ENCODE data around the gene SMCO1.
A peak's percentile ranks its signal among the peaks of the same experiment; 100 is the strongest.
"Not testable (repeated sequence)": the region's sequence is repeated elsewhere in the genome, so short reads cannot be mapped to it uniquely, and the experiment has no call there.

Gene SMCO1

GRCh38 chr3:196524527-196524926 lies 9.4 kb upstream of the SMCO1 start:
- DNase-seq (ENCODE audit: low read depth, low spot score) = no peak
- H3K27ac ChIP-seq = no peak overlapping the region

GRCh38 chr3:196523841-196524240 lies 8.7 kb upstream of the SMCO1 start:
- no peak for DNase-seq (ENCODE audit: low read depth, low spot score)
- H3K27ac ChIP-seq = no peak overlapping the region

- not testable (repeated sequence) for H3K27ac ChIP-seq; DNase-seq (ENCODE audit: low read depth, low spot score)
Observed at GRCh38 chr3:196521291-196521690, 6.1 kb upstream of the SMCO1 start.

GRCh38 chr3:196519718-196520082 lies 4.6 kb upstream of the SMCO1 start:
- H3K27ac ChIP-seq = no peak overlapping the region
- no peak for DNase-seq (ENCODE audit: low read depth, low spot score)

GRCh38 chr3:196518966-196519717 lies 4.0 kb upstream of the SMCO1 start:
- H3K27ac ChIP-seq = no peak overlapping the region
- no peak for DNase-seq (ENCODE audit: low read depth, low spot score)

GRCh38 chr3:196517919-196518318 lies 2.8 kb upstream of the SMCO1 start:
- H3K27ac ChIP-seq = no peak overlapping the region
- DNase-seq (ENCODE audit: low read depth, low spot score) = peak; percentile 74

- no peak overlapping the region for H3K27ac ChIP-seq
- no peak for DNase-seq (ENCODE audit: low read depth, low spot score)
Observed at GRCh38 chr3:196517162-196517800, 2.1 kb upstream of the SMCO1 start.

GRCh38 chr3:196514350-196514716 lies 813 bp downstream of the SMCO1 start:
- no peak overlapping the region for H3K27ac ChIP-seq
- DNase-seq (ENCODE audit: low read depth, low spot score) = no peak

GRCh38 chr3:196513697-196514349 lies 1.3 kb downstream of the SMCO1 start:
- no peak for DNase-seq (ENCODE audit: low read depth, low spot score)
- H3K27ac ChIP-seq = no peak overlapping the region

- peak; percentile 54 for DNase-seq (ENCODE audit: low read depth, low spot score)
- H3K27ac ChIP-seq = peak overlapping the region; percentile 52
Observed at GRCh38 chr3:196511646-196512425, 3.3 kb downstream of the SMCO1 start.

GRCh38 chr3:196511108-196511507 lies 4.0 kb downstream of the SMCO1 start:
- DNase-seq (ENCODE audit: low read depth, low spot score); H3K27ac ChIP-seq: not testable (repeated sequence)

- no peak for DNase-seq (ENCODE audit: low read depth, low spot score)
- no peak overlapping the region for H3K27ac ChIP-seq
Observed at GRCh38 chr3:196506687-196507086, 8.5 kb downstream of the SMCO1 start.

GRCh38 chr3:196504556-196504955 lies 10.6 kb downstream of the SMCO1 start:
- H3K27ac ChIP-seq = no peak overlapping the region

GRCh38 chr3:196504077-196504398 lies 11.1 kb downstream of the SMCO1 start:
- DNase-seq (ENCODE audit: low read depth, low spot score) = not testable (repeated sequence)
- peak overlapping the region; percentile 87 for H3K27ac ChIP-seq

More at GRCh38 chr3:196504556-196504955, 10.6 kb downstream of the SMCO1 start:
- DNase-seq (ENCODE audit: low read depth, low spot score) = no peak

GRCh38 chr3:196503196-196504076 lies 11.7 kb downstream of the SMCO1 start, which contains the start of gene RNF168:
Gene RNF168 (minus strand): TSS chr3:196503768. CDS start chr3:196503173, 595 bp downstream.
- H3K27ac ChIP-seq = peak within 1 kb of the TSS; percentile 87
- no peak for DNase-seq (ENCODE audit: low read depth, low spot score)

GRCh38 chr3:196502775-196503195 lies 12.4 kb downstream of the SMCO1 start:
- DNase-seq (ENCODE audit: low read depth, low spot score) = peak; percentile 53
- H3K27ac ChIP-seq = peak overlapping the region; percentile 87

- DNase-seq (ENCODE audit: low read depth, low spot score) = no peak
- H3K27ac ChIP-seq = peak overlapping the region; percentile 87
Observed at GRCh38 chr3:196501316-196502044, 13.7 kb downstream of the SMCO1 start.

- no peak for DNase-seq (ENCODE audit: low read depth, low spot score)
- H3K27ac ChIP-seq = peak overlapping the region; percentile 87
Observed at GRCh38 chr3:196499807-196500524, 15.2 kb downstream of the SMCO1 start.
